ENCODE measurements around the gene ELAC2.

The ELAC2 gene

GRCh38 chr17:12961655-12962054, 56.2 kb downstream of the ELAC2 start:
- no peak for DNase-seq (ENCODE audit: low read depth in 1 of 2, low spot score in 1 of 2)

- no peak for DNase-seq (ENCODE audit: low read depth in 1 of 2, low spot score in 1 of 2)
Measured at GRCh38 chr17:12959441-12959840, 58.4 kb downstream of the ELAC2 start.

GRCh38 chr17:12958786-12959185, 59.0 kb downstream of the ELAC2 start:
- no peak for DNase-seq (ENCODE audit: low read depth in 1 of 2, low spot score in 1 of 2)

GRCh38 chr17:12955521-12955920, 62.3 kb downstream of the ELAC2 start:
- DNase-seq (ENCODE audit: low read depth in 1 of 2, low spot score in 1 of 2), result no peak

GRCh38 chr17:12953156-12953555, 64.7 kb downstream of the ELAC2 start:
- DNase-seq (ENCODE audit: low read depth in 1 of 2, low spot score in 1 of 2), result no peak

GRCh38 chr17:12952012-12952411, 65.8 kb downstream of the ELAC2 start:
- DNase-seq (ENCODE audit: low read depth in 1 of 2, low spot score in 1 of 2), result no peak

GRCh38 chr17:12947047-12947446, 70.8 kb downstream of the ELAC2 start:
- DNase-seq (ENCODE audit: low read depth in 1 of 2, low spot score in 1 of 2), result no peak

All from stimulated activated CD4-positive, alpha-beta T cell treated with anti-CD3 and anti-CD28 coated beads, Interleukin-15, amount 100 ng/mL, for 1 hour (primary cell).